ENCODE data around the gene TGM4.

Gene TGM4

GRCh38 chr3:44924457-44925084 is 50.2 kb downstream of the TGM4 start:
- H3K4me3 ChIP-seq (replicated peaks; ENCODE audit: low read depth, low read length), result no peak overlapping the region
- H3K27me3 ChIP-seq (replicated peaks; ENCODE audit: control insufficient read depth, insufficient read depth, low read length), result no peaks in the 10 kb centered on the region
- DNase-seq (ENCODE audit: extremely low read depth, insufficient read length), result no peak
- H3K36me3 ChIP-seq (ENCODE audit: control insufficient read depth, insufficient read depth, low read length), result peaks cover 17% of the 10 kb centered on the region
- TF ChIP-seq CTCF (IDR thresholded peaks at IDR 0.05; ENCODE audit: insufficient read depth, low read length, poor library complexity, severe bottlenecking), result no peak

GRCh38 chr3:44926172-44926571 is 51.8 kb downstream of the TGM4 start:
- no peak for DNase-seq (ENCODE audit: extremely low read depth, insufficient read length)
- no peak for TF ChIP-seq CTCF (IDR thresholded peaks at IDR 0.05; ENCODE audit: insufficient read depth, low read length, poor library complexity, severe bottlenecking)
- Histone ChIP-seq H3K36me3 (ENCODE audit: control insufficient read depth, insufficient read depth, low read length) (peaks cover 18% of the 10 kb centered on the region), H3K27me3 (replicated peaks; ENCODE audit: control insufficient read depth, insufficient read depth, low read length) (no peaks in the 10 kb centered on the region), H3K4me3 (replicated peaks; ENCODE audit: low read depth, low read length) (no peak overlapping the region)

- Histone ChIP-seq H3K36me3 (ENCODE audit: control insufficient read depth, insufficient read depth, low read length) (peaks cover 21% of the 10 kb centered on the region), H3K4me3 (replicated peaks; ENCODE audit: low read depth, low read length) (no peak overlapping the region), H3K27me3 (replicated peaks; ENCODE audit: control insufficient read depth, insufficient read depth, low read length) (no peaks in the 10 kb centered on the region)
- DNase-seq (ENCODE audit: extremely low read depth, insufficient read length), result no peak
- TF ChIP-seq CTCF (IDR thresholded peaks at IDR 0.05; ENCODE audit: insufficient read depth, low read length, poor library complexity, severe bottlenecking), result no peak
Measured at GRCh38 chr3:44926921-44927320, 52.5 kb downstream of the TGM4 start.

- Histone ChIP-seq H3K4me3 (replicated peaks; ENCODE audit: low read depth, low read length) (no peak overlapping the region), H3K27me3 (replicated peaks; ENCODE audit: control insufficient read depth, insufficient read depth, low read length) (no peaks in the 10 kb centered on the region), H3K36me3 (ENCODE audit: control insufficient read depth, insufficient read depth, low read length) (peaks cover 21% of the 10 kb centered on the region)
- no peak for DNase-seq (ENCODE audit: extremely low read depth, insufficient read length)
- no peak for TF ChIP-seq CTCF (IDR thresholded peaks at IDR 0.05; ENCODE audit: insufficient read depth, low read length, poor library complexity, severe bottlenecking)
Measured at GRCh38 chr3:44927371-44927770, 53.0 kb downstream of the TGM4 start.

- TF ChIP-seq CTCF (IDR thresholded peaks at IDR 0.05; ENCODE audit: insufficient read depth, low read length, poor library complexity, severe bottlenecking), result no peak
- peaks cover 22% of the 10 kb centered on the region for H3K36me3 ChIP-seq (ENCODE audit: control insufficient read depth, insufficient read depth, low read length)
Measured at GRCh38 chr3:44929782-44930181, 55.4 kb downstream of the TGM4 start.

GRCh38 chr3:44930911-44931310 is 56.5 kb downstream of the TGM4 start:
- Histone ChIP-seq H3K4me3 (replicated peaks; ENCODE audit: low read depth, low read length) (no peak overlapping the region), H3K27me3 (replicated peaks; ENCODE audit: control insufficient read depth, insufficient read depth, low read length) (no peaks in the 10 kb centered on the region), H3K36me3 (ENCODE audit: control insufficient read depth, insufficient read depth, low read length) (peaks cover 24% of the 10 kb centered on the region)
- no peak for TF ChIP-seq CTCF (IDR thresholded peaks at IDR 0.05; ENCODE audit: insufficient read depth, low read length, poor library complexity, severe bottlenecking)
- DNase-seq (ENCODE audit: extremely low read depth, insufficient read length), result no peak

More at GRCh38 chr3:44929782-44930181, 55.4 kb downstream of the TGM4 start:
- Histone ChIP-seq H3K4me3 (replicated peaks; ENCODE audit: low read depth, low read length) (no peak overlapping the region), H3K27me3 (replicated peaks; ENCODE audit: control insufficient read depth, insufficient read depth, low read length) (no peaks in the 10 kb centered on the region)
- no peak for DNase-seq (ENCODE audit: extremely low read depth, insufficient read length)
